ENCODE results near the gene ACO2. TPM values are rescaled to one million over a fixed set of nuclear protein-coding genes. Genes with fewer than 3 reads are reported as not detected.
"Not testable (repeated sequence)": the region's sequence is repeated elsewhere in the genome, so short reads cannot be mapped to it uniquely, and the experiment has no call there.

Gene ACO2
- total and polyA plus RNA-seq, 11 donors, result 375 to 1,146 (median 739) TPM

GRCh38 chr22:41557401-41558240 lies 88.7 kb downstream of the ACO2 start:
- no peaks in the 10 kb centered on the region for H3K36me3 ChIP-seq
- DNase-seq (peak; percentile 79 to 89 (median 88)), ATAC-seq (peak; percentile 13 to 68 (median 52))
- no peaks in the 10 kb centered on the region for H3K9me3 ChIP-seq
- H3K4me1 ChIP-seq, result peaks cover 0 to 48% (median 18%) of the 10 kb centered on the region in 12 donors
- intact Hi-C loops (cut with DNase I), result loop anchor here in 1 of 10 donors (10.0 kb wide), 1 partner anchor 47 kb away; no protein-coding TSS in a partner anchor
- H3K4me3 ChIP-seq, result no peak overlapping the region
- TF ChIP-seq CTCF (IDR thresholded peaks at IDR 0.05), result no peak
- 38 to 43% (median 40%) methylated on average over 16 to 19 of the region's 19 CpGs for WGBS, 4 donors
- H3K27ac ChIP-seq, result peak overlapping the region in 11 of 12 donors; percentile 25 to 81 (median 64)
- peaks cover 0 to 5% (median 0%) of the 10 kb centered on the region in 9 donors for H3K27me3 ChIP-seq

- intact Hi-C loops (cut with DNase I), result loop anchor here in 1 of 10 donors (10.0 kb wide), 1 partner anchor 47 kb away; no protein-coding TSS in a partner anchor
- not testable (repeated sequence) for DNase-seq, ATAC-seq, H3K9me3 ChIP-seq, H3K27me3 ChIP-seq, H3K4me3 ChIP-seq, H3K36me3 ChIP-seq
- Histone ChIP-seq H3K4me1 (peaks cover 0 to 55% (median 23%) of the 10 kb centered on the region in 12 donors), H3K27ac (peak overlapping the region in 9 of 12 donors; percentile 25 to 81 (median 64))
- WGBS, 4 donors, result 80 to 95% (median 91%) methylated on average over 13 of the region's 13 CpGs
Measured at GRCh38 chr22:41558241-41558630, 89.3 kb downstream of the ACO2 start.

GRCh38 chr22:41560095-41560471 lies 91.2 kb downstream of the ACO2 start:
- ATAC-seq (peak in 2 of 4 donors; percentile 4 to 21), DNase-seq (peak in 2 of 5 donors; percentile 60 to 65)
- Histone ChIP-seq H3K36me3 (no peaks in the 10 kb centered on the region), H3K27ac (peak overlapping the region; percentile 23 to 99 (median 92)), H3K4me1 (peaks cover 0 to 62% (median 26%) of the 10 kb centered on the region in 12 donors), H3K4me3 (peak overlapping the region in 10 of 12 donors; percentile 40 to 77 (median 61)), H3K27me3 (peaks cover 0 to 5% (median 0%) of the 10 kb centered on the region in 9 donors), H3K9me3 (no peaks in the 10 kb centered on the region)
- intact Hi-C loops (cut with DNase I), result no loop called here
- TF ChIP-seq CTCF (IDR thresholded peaks at IDR 0.05), result no peak
- no peak for TF ChIP-seq POLR2A (IDR thresholded peaks at IDR 0.05)
- WGBS, 4 donors, result 37 to 49% (median 45%) methylated on average over 4 to 6 of the region's 6 CpGs

GRCh38 chr22:41561335-41561734 lies 92.4 kb downstream of the ACO2 start:
- ATAC-seq, result peak; percentile 6 to 29 (median 7)
- DNase-seq, result peak in 3 of 5 donors; percentile 38 to 54 (median 46)
- Histone ChIP-seq H3K4me1 (peaks cover 0 to 66% (median 29%) of the 10 kb centered on the region in 12 donors), H3K9me3 (no peaks in the 10 kb centered on the region), H3K4me3 (peak overlapping the region; percentile 40 to 77 (median 58)), H3K36me3 (no peaks in the 10 kb centered on the region), H3K27me3 (peaks cover 0 to 5% (median 0%) of the 10 kb centered on the region in 9 donors), H3K27ac (peak overlapping the region; percentile 69 to 99 (median 92))
- WGBS, 4 donors, result 20 to 38% (median 26%) methylated on average over 9 to 10 of the region's 10 CpGs
- no peak for TF ChIP-seq POLR2A (IDR thresholded peaks at IDR 0.05)
- no peak for TF ChIP-seq CTCF (IDR thresholded peaks at IDR 0.05)
- intact Hi-C loops (cut with DNase I), result no loop called here
